IPS DF 4.7 (cell line): Measurements from ENCODE around the gene NDUFB4.
"Not testable (repeated sequence)": the region's sequence is repeated elsewhere in the genome, so short reads cannot be mapped to it uniquely, and the experiment has no call there.

Experiments used
- DNase-seq: peaks from one replicate; pipeline ENCODE4 v3.0.0-alpha.2; 2013; ENCODE audit warnings: low spot score; ENCODE audit errors: extremely low read depth

NDUFB4 gene

GRCh38 chr3:120637851-120638559, 41.9 kb downstream of the NDUFB4 start:
- DNase-seq = no peak

- DNase-seq = not testable (repeated sequence)
Measured at GRCh38 chr3:120638820-120639219, 42.7 kb downstream of the NDUFB4 start.

- no peak for DNase-seq
Measured at GRCh38 chr3:120640231-120640630, 44.1 kb downstream of the NDUFB4 start.

GRCh38 chr3:120641696-120642246, 45.6 kb downstream of the NDUFB4 start:
- DNase-seq = no peak

- DNase-seq = no peak
Measured at GRCh38 chr3:120642368-120642948, 46.3 kb downstream of the NDUFB4 start.

DNA sequence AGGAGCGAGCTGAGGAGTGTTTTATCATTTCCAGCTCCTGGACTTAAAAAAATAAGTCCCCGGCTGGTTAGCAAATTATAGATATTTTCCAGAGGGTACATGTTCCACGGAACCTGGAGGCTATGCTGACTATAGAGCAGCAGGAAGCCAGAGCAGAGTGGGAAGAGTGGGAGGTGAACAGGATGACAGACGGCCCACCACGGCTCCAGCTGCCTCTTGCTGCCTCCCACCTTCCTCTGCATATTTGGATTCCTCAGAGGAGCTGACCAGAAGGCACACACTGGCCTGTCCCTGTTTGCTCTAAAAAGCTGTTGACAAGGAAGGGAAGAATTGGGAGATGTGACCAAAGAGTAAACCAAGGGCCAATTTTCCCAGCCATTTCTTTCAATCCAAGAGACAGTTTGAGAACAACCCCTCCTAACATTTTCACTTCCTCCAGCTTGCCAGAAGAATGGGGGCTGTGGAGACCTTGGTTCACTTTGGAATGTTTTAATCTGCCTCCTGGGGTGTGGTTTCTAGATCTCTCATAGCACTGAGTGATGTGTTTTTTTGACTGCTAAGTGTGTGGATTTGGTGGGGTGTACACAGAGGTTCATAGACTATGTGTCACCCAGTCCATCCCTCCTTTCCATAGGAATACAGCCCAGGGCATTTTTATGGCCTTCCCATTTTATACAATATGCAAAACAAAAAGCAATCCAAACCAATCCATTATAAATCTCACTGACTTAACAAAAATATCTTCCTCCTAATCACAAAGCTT, 49.1 kb downstream of the NDUFB4 start:
- DNase-seq = no peak

GRCh38 chr3:120646771-120647432, 50.8 kb downstream of the NDUFB4 start:
- no peak for DNase-seq

GRCh38 chr3:120648290-120648689, 52.2 kb downstream of the NDUFB4 start:
- no peak for DNase-seq

DNA sequence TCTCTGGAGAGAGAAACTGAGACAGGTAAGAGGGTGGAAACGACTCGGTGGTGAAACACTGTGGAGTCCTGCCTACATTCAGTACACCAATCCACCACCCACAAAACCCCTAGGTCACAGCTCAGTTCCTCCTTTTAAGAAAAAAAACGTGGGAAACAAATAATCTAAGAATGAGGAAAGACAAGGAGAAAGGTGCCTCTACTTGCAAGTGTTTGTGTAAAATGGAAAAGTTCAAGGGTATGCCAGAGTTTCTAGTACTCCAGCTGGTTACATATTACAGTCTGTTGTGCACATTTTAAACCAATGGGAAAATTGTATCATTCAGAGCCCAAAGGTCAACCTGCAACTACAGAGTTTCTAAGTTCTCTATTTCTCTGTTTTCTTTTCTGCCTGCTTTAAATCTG, 53.7 kb downstream of the NDUFB4 start:
- DNase-seq = no peak

DNA sequence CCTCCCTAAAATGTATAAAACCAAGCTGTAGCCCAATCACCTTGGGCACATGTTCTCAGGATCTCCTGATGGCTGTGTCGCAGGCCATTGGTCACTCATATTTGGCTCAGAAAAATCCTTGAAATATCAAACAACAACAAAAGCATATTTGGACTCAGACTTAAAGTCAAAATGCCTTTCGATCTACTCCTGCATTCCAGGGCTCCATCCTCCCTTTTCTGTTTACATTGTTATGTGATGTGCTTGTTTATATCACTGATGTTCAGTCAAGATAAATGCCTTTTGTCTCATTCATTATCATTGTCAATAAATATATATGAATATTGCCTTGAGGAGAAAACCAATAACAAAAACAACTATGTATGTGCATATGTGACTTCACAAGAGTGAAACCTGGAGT, 54.2 kb downstream of the NDUFB4 start:
- DNase-seq = no peak
